NCI-H1092 treated with DMSO at 0.1 percent for 48 hours (cell line): ENCODE results near the gene CHD9.
A peak's percentile ranks its signal among the peaks of the same experiment; 100 is the strongest.
"Not testable (repeated sequence)": the region's sequence is repeated elsewhere in the genome, so short reads cannot be mapped to it uniquely, and the experiment has no call there.

ENCODE experiments used
- DNase-seq: peaks from one replicate; lab custom pipeline; 2025; lab: John Stamatoyannopoulos, UW

CHD9 gene

DNA sequence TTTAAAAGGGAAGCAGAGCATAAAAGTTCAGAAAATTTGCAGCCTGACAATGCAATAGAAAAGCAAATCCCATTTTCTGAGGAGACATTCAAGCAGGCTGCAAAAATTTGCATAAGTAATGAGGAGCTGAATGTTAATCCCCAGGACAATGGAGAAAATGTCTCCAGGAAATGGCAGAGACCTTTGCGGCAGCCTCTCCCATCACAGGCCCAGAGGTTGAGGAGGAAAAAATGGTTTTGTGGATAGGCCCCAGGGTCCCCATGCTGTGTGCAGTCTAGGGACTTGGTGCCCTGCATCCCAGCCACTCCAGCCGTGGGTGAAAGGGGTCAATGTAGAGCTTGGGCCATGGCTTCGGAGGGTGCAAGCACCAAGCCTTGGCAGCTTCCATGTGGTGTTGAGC is 19.5 kb downstream of the CHD9 start:
- not testable (repeated sequence) for DNase-seq

DNA sequence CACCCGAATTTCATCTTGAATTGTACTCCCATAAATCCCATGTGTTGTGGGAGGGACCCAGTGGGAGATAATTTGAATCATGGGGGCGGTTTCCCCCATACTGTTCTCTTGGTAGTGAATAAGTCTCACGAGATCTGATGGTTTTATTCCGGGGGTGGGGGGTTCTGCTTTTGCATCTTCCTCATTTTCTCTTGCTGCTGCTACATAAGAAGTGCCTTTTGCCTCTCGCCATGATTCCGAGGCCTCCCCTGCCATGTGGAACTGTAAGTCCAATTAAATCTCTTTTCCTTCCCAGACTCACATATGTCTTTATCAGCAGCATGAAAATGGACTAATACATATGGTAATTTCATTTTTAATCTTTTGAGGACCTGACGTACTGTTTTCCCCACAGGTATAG is 20.7 kb downstream of the CHD9 start:
- not testable (repeated sequence) for DNase-seq

- DNase-seq, result no peak
Measured at GRCh38 chr16:53078247-53078646, 23.5 kb downstream of the CHD9 start.

DNA sequence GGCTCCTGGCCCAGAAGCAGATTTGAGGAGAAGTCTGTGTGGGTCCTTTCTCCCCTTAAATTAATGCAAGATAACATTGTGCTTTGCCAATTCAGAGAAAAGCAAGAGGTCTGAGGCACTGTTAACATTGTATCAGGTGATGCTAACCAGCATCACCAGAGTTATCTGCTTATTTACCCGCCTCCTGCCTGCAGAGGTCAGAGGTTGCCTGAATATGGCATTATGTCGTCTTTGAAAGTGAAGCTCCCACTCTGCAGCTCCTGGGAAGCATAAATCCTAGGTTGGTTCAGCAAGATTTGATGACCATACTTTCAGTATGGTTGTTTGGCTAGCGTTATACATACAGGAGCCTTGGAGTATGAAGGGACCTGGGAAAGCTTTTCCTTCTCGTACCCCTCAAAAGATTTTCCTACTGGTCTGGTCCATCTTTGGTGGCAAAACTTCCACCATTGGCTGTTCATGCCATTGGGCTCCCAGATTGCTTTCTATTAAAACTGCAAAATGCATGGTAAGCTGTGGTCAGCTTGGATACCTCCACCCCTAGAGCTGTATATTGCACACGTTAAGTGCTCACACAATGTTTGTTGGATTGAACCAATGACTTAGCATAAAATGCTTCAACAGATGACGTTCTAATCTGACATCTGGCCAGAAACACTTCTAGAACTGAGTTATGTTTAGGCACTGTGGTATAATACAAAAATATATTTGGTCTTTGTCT is 24.1 kb downstream of the CHD9 start:
- no peak for DNase-seq

- no peak for DNase-seq
Measured at GRCh38 chr16:53080345-53081031, 25.7 kb downstream of the CHD9 start.

GRCh38 chr16:53081032-53081424 is 26.2 kb downstream of the CHD9 start:
- no peak for DNase-seq

GRCh38 chr16:53081686-53082407 is 27.1 kb downstream of the CHD9 start:
- no peak for DNase-seq

DNA sequence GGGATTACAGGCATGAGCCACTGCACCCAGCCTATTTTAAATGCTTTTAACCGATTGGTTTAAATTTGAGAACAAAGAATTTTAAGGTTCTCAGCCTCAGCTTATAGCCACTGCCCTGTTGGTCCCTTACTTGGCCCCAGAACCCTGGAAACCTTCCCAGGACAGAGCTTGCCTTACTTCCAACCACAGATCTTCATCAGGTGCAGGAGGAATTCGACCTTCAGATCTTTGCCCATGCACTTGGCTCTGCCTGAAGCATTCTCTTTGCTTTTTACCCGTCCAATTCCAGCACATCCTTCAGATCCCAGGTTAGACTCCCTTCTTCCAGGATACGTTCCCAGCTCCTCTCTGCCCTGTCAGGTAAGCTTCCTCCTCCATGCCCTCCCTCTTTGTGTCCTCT is 27.7 kb downstream of the CHD9 start:
- no peak for DNase-seq

- no peak for DNase-seq
Measured at GRCh38 chr16:53083119-53083518, 28.3 kb downstream of the CHD9 start.

DNA sequence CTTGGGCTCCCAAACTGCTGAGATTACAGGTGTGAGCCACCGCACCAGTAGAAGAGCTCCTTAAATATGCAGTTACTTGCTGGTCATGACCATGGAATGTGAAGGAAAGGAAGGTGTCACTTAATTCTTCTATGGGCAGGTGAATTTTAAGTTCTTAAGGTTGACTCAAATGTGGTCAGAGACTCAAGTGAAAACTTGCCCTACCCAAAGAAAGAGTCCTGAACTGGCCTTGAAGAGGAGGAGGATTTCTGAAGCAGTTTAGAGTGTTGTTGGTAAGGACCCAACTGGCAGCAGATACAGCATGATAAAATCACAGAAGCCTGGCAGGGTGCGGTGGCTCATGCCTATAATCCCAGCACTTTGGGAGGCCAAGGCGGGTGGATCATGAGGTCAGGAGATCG is 29.4 kb downstream of the CHD9 start:
- DNase-seq, result no peak

GRCh38 chr16:53084746-53085334 is 30.0 kb downstream of the CHD9 start:
- DNase-seq, result peak; percentile 63

DNA sequence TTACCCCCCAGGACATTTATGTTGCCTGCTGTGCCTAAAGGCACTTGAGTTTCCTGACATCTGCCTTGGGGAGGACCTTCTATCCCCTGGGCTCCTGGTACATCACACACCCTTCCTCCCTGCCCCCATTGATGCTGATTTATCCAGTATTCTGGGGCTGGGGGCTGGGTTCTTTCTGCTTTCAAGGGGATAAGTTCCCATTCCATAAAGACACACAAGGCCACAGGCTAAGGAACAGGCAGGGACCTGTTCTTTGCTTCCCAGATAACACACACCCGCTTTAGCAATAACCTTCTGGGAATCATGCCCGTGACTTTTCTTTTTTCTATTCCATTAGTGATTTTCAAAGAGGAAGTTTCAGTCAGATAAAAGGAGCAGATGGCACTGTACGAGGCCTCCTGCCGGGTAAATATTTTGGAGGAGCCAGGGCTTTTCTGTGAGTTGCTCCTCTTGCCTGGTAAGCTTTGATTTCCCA is 30.6 kb downstream of the CHD9 start:
- peak; percentile 88 for DNase-seq

DNA sequence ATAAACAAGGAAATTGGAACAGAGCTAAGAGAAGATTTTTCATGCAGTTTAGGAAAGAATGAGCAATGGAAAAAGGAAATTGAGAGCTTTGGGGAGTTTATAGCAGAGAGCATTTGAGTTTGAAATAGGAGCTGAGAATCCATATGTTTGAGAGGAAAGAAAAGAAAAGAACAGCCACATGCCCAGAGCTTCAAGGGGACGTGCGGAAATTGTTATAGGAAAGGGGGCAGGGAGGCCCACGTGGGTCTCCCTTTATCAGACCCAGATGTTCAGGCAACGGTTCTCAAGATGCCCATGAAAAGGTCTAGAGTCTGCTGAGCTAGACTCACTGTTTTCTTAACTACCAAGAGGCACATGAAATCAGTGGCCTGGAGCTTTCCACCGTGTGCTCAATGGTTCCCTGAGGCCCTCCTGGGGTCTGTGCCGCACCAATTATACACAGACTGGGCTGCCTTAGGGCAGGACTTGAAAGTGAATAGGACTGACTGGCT is 31.2 kb downstream of the CHD9 start:
- peak; percentile 84 for DNase-seq

DNA sequence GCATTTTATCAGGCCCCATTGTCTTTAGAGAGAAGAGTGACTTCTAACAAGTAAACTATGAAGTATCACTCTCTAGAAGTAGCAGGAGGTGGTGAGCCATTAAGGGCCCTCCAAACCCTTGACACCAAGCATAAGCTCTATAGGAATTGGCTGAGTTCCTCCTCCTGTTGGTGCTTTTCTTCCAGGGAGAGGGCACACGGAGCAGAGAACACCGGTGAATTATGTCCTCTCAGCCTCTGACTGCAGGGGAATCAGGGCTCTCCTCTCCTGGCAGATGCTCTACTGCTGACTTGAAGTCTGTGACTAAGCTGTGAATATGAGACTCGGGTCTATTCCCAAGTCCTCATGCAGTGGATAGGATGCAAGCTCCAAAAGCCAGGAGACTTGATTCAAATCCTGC is 32.3 kb downstream of the CHD9 start:
- DNase-seq, result peak; percentile 56

DNA sequence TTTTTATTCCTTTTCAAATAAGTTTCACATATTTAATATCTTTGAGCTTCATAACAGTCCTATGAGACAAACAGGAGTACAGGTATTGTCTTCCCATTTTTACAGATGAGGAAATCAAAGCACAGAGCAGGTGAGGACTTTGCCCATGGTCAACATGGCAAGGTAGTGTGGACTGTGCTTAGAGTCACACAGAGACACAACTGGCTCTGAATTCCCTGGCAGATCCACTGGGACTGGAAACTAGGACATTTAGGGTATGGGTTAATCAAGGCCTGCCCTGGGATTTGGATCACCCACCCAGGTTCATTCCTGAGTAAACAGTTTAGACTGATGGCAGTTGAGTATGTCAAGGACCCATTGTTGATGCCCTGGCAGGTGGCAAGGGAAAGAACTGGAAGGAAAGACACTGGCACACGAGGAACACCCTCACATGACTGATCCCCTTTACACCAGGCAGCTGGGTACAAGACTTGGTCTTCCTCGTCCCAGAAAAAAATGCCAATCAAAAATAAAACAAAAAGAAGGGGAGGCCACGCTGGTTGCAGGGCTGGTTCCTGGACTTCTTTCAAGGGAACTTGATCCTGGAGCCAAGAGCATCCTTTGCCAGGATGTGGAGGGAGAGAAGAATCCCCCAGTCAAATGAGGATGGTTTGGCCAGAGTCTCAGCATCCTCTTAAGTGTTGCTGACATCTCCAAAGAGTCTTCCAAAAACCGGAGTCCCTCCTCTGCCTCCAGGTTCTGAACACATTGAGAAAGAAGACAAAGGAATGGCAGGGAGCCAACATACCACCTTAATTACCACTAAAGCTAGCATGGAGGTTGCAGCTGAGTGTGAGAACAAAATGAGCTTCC is 34.9 kb downstream of the CHD9 start:
- DNase-seq, result peak; percentile 75

- DNase-seq, result peak; percentile 68
Measured at GRCh38 chr16:53090286-53090590, 35.4 kb downstream of the CHD9 start.

DNA sequence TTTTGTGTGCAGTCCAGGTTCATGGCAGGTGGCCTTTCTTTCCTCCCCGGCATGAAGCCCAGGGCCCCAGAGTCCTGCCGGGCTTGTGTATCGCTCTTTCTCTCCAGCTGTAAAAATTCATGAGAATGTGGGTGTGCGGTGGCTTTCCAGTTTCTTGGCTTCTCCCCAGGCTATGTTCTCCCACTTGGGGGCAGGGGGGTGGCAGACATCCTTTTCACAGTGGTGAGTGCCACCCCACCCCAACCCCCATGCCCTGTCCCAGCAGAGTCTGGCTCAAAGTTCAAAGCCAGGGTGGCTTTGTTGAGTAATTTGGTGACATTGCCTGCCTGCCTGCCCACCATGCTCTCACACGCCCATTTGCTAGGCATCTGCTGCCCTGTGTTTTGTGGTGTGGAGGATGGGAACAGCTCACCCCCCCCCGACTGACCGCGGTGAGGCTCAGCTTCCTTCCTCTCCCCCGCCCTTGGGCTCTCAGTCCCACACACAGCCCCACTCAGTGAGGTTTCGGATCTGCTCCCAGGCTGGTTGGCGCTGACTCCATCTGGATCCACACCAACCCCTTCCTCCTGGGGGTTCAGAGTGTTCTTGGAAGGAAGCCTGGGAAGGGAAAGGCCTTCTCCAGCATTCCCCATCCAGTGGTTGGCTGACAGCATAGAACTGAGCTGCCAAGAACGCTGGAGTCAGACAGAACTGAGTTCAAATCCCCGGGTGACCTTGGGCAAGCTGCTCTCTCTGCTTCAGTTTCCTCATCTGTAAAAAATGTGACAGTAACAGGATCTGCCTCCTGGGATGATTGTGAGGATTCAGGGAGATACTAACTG is 36.0 kb downstream of the CHD9 start:
- peak; percentile 71 for DNase-seq

- DNase-seq, result peak; percentile 92
Measured at GRCh38 chr16:53091466-53092211, 36.8 kb downstream of the CHD9 start.

DNA sequence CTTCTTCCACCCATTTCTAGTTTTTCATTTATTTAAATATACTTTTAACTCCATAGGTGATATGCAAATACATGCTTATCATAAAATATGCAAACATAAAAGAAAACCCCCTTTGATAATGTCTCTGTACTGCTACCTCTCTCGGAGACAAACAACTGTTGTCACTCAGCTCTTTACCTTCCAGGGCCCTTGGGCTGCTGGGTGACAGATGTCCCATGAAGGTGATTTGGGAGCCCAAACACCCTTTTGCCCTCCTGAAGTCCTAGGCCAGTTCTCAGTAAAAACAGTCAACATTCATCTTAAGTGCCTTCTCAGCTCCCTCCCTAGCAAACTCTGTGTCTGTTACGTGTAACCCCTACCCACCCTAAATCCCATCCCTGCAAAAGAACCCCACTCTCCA is 37.5 kb downstream of the CHD9 start:
- no peak for DNase-seq

GRCh38 chr16:53093162-53093744 is 38.5 kb downstream of the CHD9 start:
- DNase-seq, result no peak
